ENCODE results near the gene HAUS1.

GRCh38 chr18:46072376-46072867 lies 31.8 kb upstream of the HAUS1 start:
- TF ChIP-seq CTCF (IDR thresholded peaks at IDR 0.05) (no peak), ZFX (IDR thresholded peaks at IDR 0.05; ENCODE audit: borderline replicate concordance) (no peak)
